ENCODE data around the gene TRPM5. TPM values are rescaled to one million over a fixed set of nuclear protein-coding genes. Genes with fewer than 3 reads are reported as not detected.

Gene TRPM5, protein sequence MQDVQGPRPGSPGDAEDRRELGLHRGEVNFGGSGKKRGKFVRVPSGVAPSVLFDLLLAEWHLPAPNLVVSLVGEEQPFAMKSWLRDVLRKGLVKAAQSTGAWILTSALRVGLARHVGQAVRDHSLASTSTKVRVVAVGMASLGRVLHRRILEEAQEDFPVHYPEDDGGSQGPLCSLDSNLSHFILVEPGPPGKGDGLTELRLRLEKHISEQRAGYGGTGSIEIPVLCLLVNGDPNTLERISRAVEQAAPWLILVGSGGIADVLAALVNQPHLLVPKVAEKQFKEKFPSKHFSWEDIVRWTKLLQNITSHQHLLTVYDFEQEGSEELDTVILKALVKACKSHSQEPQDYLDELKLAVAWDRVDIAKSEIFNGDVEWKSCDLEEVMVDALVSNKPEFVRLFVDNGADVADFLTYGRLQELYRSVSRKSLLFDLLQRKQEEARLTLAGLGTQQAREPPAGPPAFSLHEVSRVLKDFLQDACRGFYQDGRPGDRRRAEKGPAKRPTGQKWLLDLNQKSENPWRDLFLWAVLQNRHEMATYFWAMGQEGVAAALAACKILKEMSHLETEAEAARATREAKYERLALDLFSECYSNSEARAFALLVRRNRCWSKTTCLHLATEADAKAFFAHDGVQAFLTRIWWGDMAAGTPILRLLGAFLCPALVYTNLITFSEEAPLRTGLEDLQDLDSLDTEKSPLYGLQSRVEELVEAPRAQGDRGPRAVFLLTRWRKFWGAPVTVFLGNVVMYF (N-terminal part only)
- total RNA-seq: 1 to 10 TPM; 1.4 to 7.5 (median 4.3) TPM

DNA sequence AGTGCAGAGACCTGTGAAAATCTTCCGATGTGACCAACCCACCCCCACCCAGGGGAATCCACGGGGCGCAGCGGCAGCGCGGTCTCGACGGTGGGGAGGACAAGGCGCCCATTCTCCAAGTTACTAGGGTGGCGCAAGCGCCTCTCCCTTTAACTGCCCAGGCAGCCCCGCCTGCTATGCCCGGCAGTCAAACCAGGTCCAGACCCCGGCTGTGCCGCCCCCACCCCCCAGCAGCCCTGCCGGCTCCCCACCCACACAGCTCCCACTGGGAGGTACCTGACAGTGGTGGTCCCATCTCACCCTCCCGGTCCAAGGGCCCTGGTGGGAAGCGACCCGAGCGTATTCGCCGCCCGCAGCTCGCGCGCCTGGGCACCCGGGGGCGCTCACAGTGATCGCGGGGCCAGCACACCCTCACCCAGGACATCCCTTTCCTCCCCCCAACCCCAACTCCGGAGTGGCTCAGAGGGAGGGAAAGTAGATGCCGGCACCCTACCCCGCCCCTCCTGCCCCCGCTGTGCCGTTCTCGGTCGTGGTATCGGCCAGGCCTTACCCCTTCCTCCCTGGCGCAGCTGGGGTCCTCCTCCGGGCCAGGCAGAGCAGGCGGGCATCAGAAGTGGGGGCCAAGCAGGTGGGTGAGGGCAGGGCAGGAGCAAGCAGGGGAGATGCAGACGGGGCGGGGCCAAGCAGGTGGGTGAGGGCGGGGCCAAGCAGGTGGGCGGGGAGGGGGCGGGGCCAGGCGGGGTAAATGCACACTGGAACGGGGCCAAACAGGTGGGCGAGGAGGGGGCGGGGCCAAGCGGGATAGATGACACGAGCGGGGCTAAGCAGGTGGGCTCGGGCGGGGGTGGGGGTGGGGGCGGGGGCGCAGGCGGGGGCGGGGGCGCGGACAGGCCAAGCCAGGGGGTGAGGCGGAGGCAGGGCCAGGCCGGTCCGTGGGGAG is at the start of gene TRPM5:
TRPM5 (minus strand) TSS at position 634 of the 940 bp plus-strand sequence. CDS start 21,478 bp downstream, outside the sequence.
- peaks cover 16% of the 10 kb centered on the region for H3K27me3 ChIP-seq
- H3K9me3 ChIP-seq: no peaks in the 10 kb centered on the region
- DNase-seq: peak; percentile 82
- peak within 1 kb of the TSS; percentile 48 to 84 (median 65) for H3K27ac ChIP-seq
- peaks cover 3 to 54% (median 44%) of the 10 kb centered on the region in 4 donors for H3K4me1 ChIP-seq
- WGBS, 2 donors (ENCODE audit: low coverage in 1 of 2): 8% methylated on average over 27 of the region's 64 CpGs; no CpG with 5 or more reads in 1 of the 2 donors
- TF ChIP-seq, protein P1, sequence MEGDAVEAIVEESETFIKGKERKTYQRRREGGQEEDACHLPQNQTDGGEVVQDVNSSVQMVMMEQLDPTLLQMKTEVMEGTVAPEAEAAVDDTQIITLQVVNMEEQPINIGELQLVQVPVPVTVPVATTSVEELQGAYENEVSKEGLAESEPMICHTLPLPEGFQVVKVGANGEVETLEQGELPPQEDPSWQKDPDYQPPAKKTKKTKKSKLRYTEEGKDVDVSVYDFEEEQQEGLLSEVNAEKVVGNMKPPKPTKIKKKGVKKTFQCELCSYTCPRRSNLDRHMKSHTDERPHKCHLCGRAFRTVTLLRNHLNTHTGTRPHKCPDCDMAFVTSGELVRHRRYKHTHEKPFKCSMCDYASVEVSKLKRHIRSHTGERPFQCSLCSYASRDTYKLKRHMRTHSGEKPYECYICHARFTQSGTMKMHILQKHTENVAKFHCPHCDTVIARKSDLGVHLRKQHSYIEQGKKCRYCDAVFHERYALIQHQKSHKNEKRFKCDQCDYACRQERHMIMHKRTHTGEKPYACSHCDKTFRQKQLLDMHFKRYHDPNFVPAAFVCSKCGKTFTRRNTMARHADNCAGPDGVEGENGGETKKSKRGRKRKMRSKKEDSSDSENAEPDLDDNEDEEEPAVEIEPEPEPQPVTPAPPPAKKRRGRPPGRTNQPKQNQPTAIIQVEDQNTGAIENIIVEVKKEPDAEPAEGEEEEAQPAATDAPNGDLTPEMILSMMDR (IDR thresholded peaks at IDR 0.05): no peak
- no peak for TF ChIP-seq EP300 (IDR thresholded peaks at IDR 0.05; ENCODE audit: low read depth)
- H3K4me3 ChIP-seq: peak within 1 kb of the TSS; percentile 13 to 53 (median 42)
- intact Hi-C loops (cut with DNase I; ENCODE audit: low total_unique reads): no loop called here
- H3K36me3 ChIP-seq: no peaks in the 10 kb centered on the region
- in situ Hi-C loops (cut with MboI; ENCODE audit: low pct_ligation_motif_present in 1 of 4, low pct_unique_long_range_greater_than_20kb in 1 of 4, low sequenced_read_pairs in 3 of 4): loop anchor here in 1 of 4 donors (25.0 kb wide), 1 partner anchor 443 kb away; the partner anchor contains the start of gene CDKN1C

DNA sequence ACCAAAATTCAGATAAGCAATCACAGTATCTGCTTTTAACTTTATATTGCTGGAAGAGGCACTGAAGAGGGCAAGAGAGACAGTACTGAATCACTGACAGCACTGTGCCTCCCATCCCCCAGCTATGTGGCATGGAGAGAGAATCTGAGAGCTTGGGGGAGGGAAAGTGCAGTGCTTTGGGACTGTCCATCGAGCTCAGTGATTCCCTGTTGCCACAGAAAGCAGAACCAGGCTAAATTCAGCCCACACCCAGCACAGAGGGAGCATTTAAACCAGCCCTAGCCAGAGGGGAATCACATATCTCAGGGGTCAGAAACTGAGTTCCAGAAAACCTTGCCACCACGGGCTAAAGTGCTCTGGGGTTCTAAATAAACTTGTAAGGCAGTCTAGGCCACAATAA is 44.8 kb upstream of the TRPM5 start:
- intact Hi-C loops (cut with DNase I; ENCODE audit: low total_unique reads): no loop called here
- DNase-seq: no peak
- Histone ChIP-seq H3K27ac (no peak overlapping the region), H3K9me3 (peaks cover 18 to 20% of the 10 kb centered on the region in 2 donors), H3K4me1 (no peaks in the 10 kb centered on the region), H3K36me3 (no peaks in the 10 kb centered on the region), H3K4me3 (no peak overlapping the region), H3K27me3 (peaks cover 6% of the 10 kb centered on the region)
- 68% methylated on average over 2 of the region's 2 CpGs; no CpG with 5 or more reads in 1 of the 2 donors for WGBS, 2 donors (ENCODE audit: low coverage in 1 of 2)
- in situ Hi-C loops (cut with MboI; ENCODE audit: low pct_ligation_motif_present in 1 of 4, low pct_unique_long_range_greater_than_20kb in 1 of 4, low sequenced_read_pairs in 3 of 4): no loop called here
- TF ChIP-seq POLR2A (IDR thresholded peaks at IDR 0.05) (no peak), POLR2AphosphoS5 (IDR thresholded peaks at IDR 0.05) (no peak), EP300 (IDR thresholded peaks at IDR 0.05; ENCODE audit: low read depth) (no peak)
- TF ChIP-seq, protein P1 (IDR thresholded peaks at IDR 0.05): no peak

DNA sequence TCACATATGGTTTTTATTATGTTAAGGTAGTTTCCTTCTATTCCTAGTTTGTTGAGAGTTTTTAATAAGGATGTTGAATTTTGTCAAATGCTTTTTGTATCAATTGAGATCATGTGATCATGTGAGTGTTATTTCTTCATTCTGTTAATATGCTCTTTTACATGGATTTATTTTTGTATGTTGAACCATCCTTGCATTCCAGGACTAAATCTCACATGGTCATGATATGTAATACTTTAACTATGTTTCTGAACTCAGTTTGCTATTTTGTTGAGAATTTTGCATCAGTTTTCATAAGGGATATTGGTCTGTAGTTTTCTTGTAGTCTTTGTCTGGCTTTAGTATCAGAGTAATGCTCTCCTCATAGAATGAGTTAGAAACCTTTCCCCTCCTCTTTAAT is 43.7 kb upstream of the TRPM5 start:
- Histone ChIP-seq H3K27me3 (peaks cover 6% of the 10 kb centered on the region), H3K4me3 (no peak overlapping the region), H3K27ac (no peak overlapping the region), H3K36me3 (no peaks in the 10 kb centered on the region), H3K4me1 (no peaks in the 10 kb centered on the region), H3K9me3 (peaks cover 18 to 20% of the 10 kb centered on the region in 2 donors)
- TF ChIP-seq POLR2AphosphoS5 (IDR thresholded peaks at IDR 0.05) (no peak), EP300 (IDR thresholded peaks at IDR 0.05; ENCODE audit: low read depth) (no peak), POLR2A (IDR thresholded peaks at IDR 0.05) (no peak)
- TF ChIP-seq, protein P1 (IDR thresholded peaks at IDR 0.05): no peak
- in situ Hi-C loops (cut with MboI; ENCODE audit: low pct_ligation_motif_present in 1 of 4, low pct_unique_long_range_greater_than_20kb in 1 of 4, low sequenced_read_pairs in 3 of 4): no loop called here
- DNase-seq: no peak
- intact Hi-C loops (cut with DNase I; ENCODE audit: low total_unique reads): no loop called here

Measured in transverse colon (tissue), 4 donors.